Activated T-cell treated with anti-CD3 and anti-CD28 coated beads, Interleukin-2, amount 50 U/mL, for 24 hours (primary cell): Measurements from ENCODE around the gene HAP1.

Source experiments
- DNase-seq: peaks from one replicate; pipeline ENCODE4 v3.0.0-alpha.2; 2020
- H3K27ac Mint-ChIP-seq: 2 replicates; pipeline ENCODE4 v1.8.0; 2020; ENCODE audit warnings: mild to moderate bottlenecking, mixed read lengths
- H3K27me3 Mint-ChIP-seq: 2 replicates; pipeline ENCODE4 v1.8.0; 2020; ENCODE audit warnings: mixed read lengths
- H3K36me3 Mint-ChIP-seq: 2 replicates; pipeline ENCODE4 v1.8.0; 2020; ENCODE audit warnings: low read depth, mixed read lengths
- H3K4me1 Mint-ChIP-seq: 2 replicates; pipeline ENCODE4 v1.8.0; 2020; ENCODE audit warnings: low read depth, mixed read lengths
- H3K4me3 Mint-ChIP-seq: 2 replicates; pipeline ENCODE4 v1.8.0; 2020; ENCODE audit warnings: mild to moderate bottlenecking, moderate library complexity, mixed read lengths
- H3K9me3 Mint-ChIP-seq: 2 replicates; pipeline ENCODE4 v1.8.0; 2020; ENCODE audit warnings: mixed read lengths

The HAP1 gene

GRCh38 chr17:41741709-41742108 lies 7.3 kb upstream of the HAP1 start:
- Mint-ChIP-seq H3K4me1 (no peaks in the 10 kb centered on the region), H3K36me3 (no peaks in the 10 kb centered on the region), H3K4me3 (no peak overlapping the region), H3K27me3 (peaks cover 16% of the 10 kb centered on the region), H3K9me3 (no peaks in the 10 kb centered on the region), H3K27ac (no peak overlapping the region)
- DNase-seq = no peak

DNA sequence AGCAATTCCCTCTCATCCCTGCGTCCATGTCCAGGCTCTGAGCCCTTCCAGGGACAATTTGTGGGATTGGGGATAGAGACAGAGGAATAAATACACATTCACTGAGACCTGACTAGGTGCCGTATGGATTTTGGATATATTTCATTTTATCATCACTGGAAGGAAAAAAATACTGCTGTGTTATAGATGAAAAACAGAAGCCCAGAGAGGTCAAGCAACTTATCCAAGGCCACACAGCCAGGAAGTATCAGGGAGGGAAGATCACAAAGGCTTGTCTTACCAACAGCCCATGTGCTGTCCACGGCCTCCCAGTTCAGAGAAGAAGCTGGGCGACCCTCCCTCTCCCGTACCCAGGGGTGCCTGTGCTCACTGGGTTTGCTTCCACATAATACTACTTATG lies 6.1 kb upstream of the HAP1 start:
- Mint-ChIP-seq H3K27ac (no peak overlapping the region), H3K27me3 (peaks cover 25% of the 10 kb centered on the region), H3K9me3 (no peaks in the 10 kb centered on the region), H3K36me3 (no peaks in the 10 kb centered on the region), H3K4me3 (no peak overlapping the region), H3K4me1 (no peaks in the 10 kb centered on the region)
- no peak for DNase-seq

DNA sequence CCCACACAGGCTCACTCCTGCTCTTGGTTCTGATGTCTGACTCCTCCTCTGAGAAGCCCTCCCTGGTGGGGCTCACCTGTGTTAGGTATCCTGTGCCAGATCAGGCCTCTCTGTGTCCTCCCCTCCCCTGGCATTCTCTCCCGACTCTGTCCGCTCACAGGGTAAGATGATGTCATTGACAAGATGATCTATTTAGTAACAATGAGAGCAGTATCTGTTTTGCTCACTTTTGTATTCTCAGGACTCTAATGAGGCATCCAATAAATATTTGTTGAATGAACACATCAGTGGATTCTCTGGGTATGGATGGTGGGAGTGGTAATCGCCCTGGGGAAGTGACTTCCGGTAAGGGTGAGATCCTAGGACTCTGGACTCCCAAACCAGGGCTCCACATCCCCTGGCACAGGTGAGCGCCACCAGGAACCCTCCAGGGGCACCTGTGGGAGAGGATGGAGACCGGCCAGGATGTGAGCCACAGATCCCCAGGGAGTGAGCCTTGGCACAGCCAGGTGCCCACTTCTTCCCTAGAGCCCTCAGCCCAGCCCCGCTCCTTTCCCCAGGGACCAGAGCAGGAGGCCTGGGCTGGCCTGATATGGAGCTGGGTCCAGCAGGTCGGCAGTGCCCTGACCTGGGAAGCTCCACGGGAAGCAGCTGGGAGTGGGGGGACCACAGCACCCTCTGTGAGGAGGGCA lies 5.4 kb upstream of the HAP1 start:
- DNase-seq = no peak
- Mint-ChIP-seq H3K36me3 (no peaks in the 10 kb centered on the region), H3K9me3 (no peaks in the 10 kb centered on the region), H3K27ac (no peak overlapping the region), H3K27me3 (peaks cover 30% of the 10 kb centered on the region), H3K4me1 (peaks cover 3% of the 10 kb centered on the region), H3K4me3 (no peak overlapping the region)

DNA sequence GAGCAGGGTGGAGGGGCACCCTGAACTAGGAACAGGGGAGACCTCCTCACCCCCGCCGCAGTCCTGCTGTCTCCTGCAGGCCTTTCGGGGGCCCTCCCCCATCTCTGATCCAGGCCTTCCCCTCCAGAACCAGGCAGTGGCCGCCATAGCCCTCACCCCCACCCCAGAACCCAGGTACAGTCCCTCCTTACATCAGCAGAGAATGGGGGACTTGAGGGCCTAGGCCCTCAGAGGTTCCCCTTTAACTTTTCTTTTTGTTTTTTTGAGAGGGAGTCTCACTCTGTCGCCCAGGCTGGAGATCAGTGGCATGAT lies 4.3 kb upstream of the HAP1 start:
- Mint-ChIP-seq H3K27me3 (peaks cover 31% of the 10 kb centered on the region), H3K9me3 (no peaks in the 10 kb centered on the region), H3K27ac (no peak overlapping the region)

GRCh38 chr17:41738077-41738800 lies 3.8 kb upstream of the HAP1 start:
- no peaks in the 10 kb centered on the region for H3K9me3 Mint-ChIP-seq
- no peaks in the 10 kb centered on the region for H3K36me3 Mint-ChIP-seq
- no peak overlapping the region for H3K4me3 Mint-ChIP-seq
- H3K27ac Mint-ChIP-seq = no peak overlapping the region
- H3K27me3 Mint-ChIP-seq = peaks cover 35% of the 10 kb centered on the region
- peaks cover 6% of the 10 kb centered on the region for H3K4me1 Mint-ChIP-seq
- DNase-seq = peak; percentile 89

More for the DNA sequence above, 4.3 kb upstream of the HAP1 start:
- Mint-ChIP-seq H3K36me3 (no peaks in the 10 kb centered on the region), H3K4me1 (peaks cover 3% of the 10 kb centered on the region), H3K4me3 (no peak overlapping the region)
- no peak for DNase-seq

GRCh38 chr17:41737680-41738023 lies 3.2 kb upstream of the HAP1 start:
- H3K27ac Mint-ChIP-seq = no peak overlapping the region
- H3K9me3 Mint-ChIP-seq = no peaks in the 10 kb centered on the region
- H3K36me3 Mint-ChIP-seq = no peaks in the 10 kb centered on the region
- peak; percentile 36 for DNase-seq
- peaks cover 37% of the 10 kb centered on the region for H3K27me3 Mint-ChIP-seq
- H3K4me1 Mint-ChIP-seq = peaks cover 6% of the 10 kb centered on the region
- no peak overlapping the region for H3K4me3 Mint-ChIP-seq

DNA sequence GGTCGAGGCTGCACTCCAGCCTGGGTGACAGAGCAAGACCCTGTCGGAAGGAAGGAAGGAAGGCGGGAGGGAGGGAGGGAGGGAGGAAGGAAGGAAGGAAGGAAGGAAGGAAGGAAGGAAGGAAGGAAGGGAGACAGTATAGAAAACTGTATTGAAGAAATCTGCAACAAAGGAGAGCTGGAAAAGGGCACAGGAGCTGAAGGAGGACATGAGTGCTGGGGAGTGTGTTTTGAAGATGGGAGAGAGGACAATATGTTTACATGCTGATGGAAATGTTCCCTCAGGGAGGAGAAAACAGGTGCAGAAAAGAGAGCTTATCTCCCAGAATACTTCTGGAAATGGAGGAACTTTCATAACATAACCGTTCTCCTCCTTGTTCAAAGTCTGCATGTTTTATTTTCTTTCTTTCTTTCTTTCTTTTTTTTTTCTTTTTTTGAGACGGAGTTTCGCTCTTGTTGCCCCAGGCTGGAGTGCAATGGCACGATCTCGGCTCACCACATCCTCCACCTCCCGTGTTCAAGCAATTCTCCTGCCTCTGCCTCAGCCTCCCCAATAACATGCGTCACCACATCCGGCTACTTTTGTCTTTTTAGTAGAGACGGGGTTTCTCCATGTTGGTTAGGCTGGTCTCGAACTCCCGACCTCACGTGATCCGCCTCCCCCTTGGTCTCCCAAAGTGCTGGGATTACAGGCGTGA lies 2.7 kb upstream of the HAP1 start:
- H3K36me3 Mint-ChIP-seq = no peaks in the 10 kb centered on the region
- no peak for DNase-seq
- H3K4me3 Mint-ChIP-seq = no peak overlapping the region
- no peak overlapping the region for H3K27ac Mint-ChIP-seq
- peaks cover 6% of the 10 kb centered on the region for H3K4me1 Mint-ChIP-seq
- H3K27me3 Mint-ChIP-seq = peaks cover 42% of the 10 kb centered on the region
- no peaks in the 10 kb centered on the region for H3K9me3 Mint-ChIP-seq

GRCh38 chr17:41735744-41736143 lies 1.3 kb upstream of the HAP1 start:
- Mint-ChIP-seq H3K27ac (no peak overlapping the region), H3K4me3 (no peak overlapping the region), H3K27me3 (peaks cover 56% of the 10 kb centered on the region), H3K9me3 (no peaks in the 10 kb centered on the region), H3K36me3 (no peaks in the 10 kb centered on the region), H3K4me1 (peaks cover 6% of the 10 kb centered on the region)
- no peak for DNase-seq

DNA sequence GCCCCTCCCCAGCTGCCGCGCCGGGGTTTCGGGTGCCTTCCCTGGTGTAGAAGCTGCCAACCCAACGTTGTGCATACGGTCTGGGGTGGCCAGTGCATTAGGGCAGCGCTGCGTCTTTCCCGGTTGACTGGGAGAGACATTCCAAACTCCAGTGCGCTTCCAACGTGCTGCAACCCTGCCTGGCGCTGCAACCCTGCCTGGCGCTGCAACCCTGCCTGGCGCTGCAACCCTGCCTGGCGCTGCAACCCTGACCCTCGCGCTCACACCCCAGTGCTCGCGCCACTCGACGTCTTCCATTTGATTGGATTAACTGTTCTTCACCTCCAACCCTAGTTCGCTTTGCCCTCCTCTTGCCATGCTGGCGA lies 488 bp upstream of the HAP1 start:
- Mint-ChIP-seq H3K9me3 (no peaks in the 10 kb centered on the region), H3K36me3 (no peaks in the 10 kb centered on the region), H3K4me1 (peaks cover 6% of the 10 kb centered on the region), H3K27me3 (peaks cover 63% of the 10 kb centered on the region), H3K4me3 (peak overlapping the region; percentile 33), H3K27ac (no peak overlapping the region)
- DNase-seq = no peak

DNA sequence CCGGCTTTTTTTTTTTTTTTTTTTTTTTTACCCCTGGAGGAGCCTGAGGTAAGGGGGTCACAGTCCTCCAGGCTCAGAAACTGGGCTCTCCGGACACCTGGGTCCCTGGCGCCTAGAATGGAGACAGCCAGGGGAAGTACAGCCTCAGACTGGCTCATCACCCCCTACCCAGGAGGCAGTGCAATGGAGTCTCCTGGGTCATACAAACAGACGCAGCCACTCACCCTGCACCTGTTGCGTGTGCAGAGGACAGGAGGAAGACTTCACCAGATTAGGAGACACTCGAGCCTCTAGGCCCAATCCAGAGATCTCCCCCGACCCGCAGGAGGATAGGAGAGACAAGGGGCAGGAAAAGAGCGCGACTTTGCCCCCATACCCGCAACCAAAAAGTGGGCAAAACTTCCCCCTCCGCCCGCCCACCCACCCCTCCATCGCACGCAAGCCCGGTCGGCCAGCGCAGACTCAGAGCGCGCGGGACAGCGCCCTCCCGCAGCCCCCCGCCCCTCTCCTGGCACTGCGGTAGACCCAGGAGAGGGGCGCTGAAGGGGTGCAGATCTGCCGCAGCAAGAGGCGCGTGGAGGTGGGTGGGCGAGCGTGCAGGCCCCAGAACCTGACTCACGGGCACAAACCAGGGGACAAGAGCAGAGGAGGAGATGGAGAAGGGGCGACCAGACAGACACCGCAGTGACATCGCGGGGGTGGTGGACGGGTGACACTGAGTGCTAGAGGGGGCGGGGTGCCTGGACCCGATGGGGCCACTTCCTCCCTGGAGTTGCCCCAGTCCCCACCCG lies 900 bp downstream of the HAP1 start:
- Mint-ChIP-seq H3K36me3 (no peaks in the 10 kb centered on the region), H3K27ac (no peak overlapping the region), H3K4me1 (peaks cover 6% of the 10 kb centered on the region), H3K9me3 (no peaks in the 10 kb centered on the region), H3K4me3 (no peak overlapping the region), H3K27me3 (peaks cover 65% of the 10 kb centered on the region)
- no peak for DNase-seq

DNA sequence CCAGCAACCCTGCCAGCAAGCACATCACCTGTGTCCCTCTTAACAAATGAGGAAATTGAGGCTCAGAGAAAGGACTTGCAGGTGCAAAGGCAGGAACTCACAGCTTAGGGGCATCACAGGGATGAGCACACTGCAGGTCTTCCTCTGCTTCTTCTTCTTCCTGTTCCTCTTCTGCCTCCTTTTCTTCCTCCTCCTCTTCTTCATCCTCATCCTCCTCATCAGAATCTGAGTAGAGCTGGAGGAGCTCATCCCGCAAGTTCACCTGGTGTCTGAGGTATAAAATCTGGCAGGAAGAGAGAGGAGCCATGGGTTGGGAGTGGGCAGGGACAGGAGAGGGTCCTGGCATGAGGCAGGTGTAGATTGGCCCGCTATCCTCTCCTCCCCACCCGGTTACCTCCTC lies 2.6 kb downstream of the HAP1 start:
- H3K27me3 Mint-ChIP-seq = peaks cover 56% of the 10 kb centered on the region
- H3K4me1 Mint-ChIP-seq = peaks cover 6% of the 10 kb centered on the region
- no peak overlapping the region for H3K27ac Mint-ChIP-seq
- H3K36me3 Mint-ChIP-seq = no peaks in the 10 kb centered on the region
- no peaks in the 10 kb centered on the region for H3K9me3 Mint-ChIP-seq
- no peak for DNase-seq
- no peak overlapping the region for H3K4me3 Mint-ChIP-seq

DNA sequence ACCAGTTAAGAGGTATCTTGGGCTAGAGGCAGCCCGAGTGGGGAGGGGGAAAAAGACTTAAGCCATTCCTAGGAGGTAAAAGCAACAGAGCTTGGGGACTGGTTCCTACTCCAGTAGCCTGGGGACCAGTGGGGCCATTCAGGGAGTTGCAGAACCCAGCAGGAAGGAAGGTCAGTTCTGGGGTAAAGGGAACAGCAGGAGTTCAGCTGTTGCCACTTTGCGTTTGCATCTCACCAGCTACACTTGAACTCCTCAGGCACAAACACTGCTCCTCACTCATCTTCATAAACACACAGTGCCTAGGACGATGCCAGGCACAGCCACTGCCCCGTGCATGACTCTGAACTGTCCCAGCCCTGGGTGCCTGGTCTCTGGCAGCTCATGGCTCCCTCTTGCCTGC lies 4.0 kb downstream of the HAP1 start:
- no peak for DNase-seq
- H3K27me3 Mint-ChIP-seq = peaks cover 43% of the 10 kb centered on the region

GRCh38 chr17:41728056-41728455 lies 6.4 kb downstream of the HAP1 start:
- Mint-ChIP-seq H3K27ac (no peak overlapping the region), H3K36me3 (no peaks in the 10 kb centered on the region), H3K27me3 (peaks cover 40% of the 10 kb centered on the region), H3K4me1 (no peaks in the 10 kb centered on the region), H3K4me3 (no peak overlapping the region), H3K9me3 (no peaks in the 10 kb centered on the region)
- no peak for DNase-seq

More for the DNA sequence above, 4.0 kb downstream of the HAP1 start:
- Mint-ChIP-seq H3K36me3 (no peaks in the 10 kb centered on the region), H3K27ac (no peak overlapping the region), H3K4me1 (peaks cover 6% of the 10 kb centered on the region), H3K4me3 (no peak overlapping the region), H3K9me3 (no peaks in the 10 kb centered on the region)

DNA sequence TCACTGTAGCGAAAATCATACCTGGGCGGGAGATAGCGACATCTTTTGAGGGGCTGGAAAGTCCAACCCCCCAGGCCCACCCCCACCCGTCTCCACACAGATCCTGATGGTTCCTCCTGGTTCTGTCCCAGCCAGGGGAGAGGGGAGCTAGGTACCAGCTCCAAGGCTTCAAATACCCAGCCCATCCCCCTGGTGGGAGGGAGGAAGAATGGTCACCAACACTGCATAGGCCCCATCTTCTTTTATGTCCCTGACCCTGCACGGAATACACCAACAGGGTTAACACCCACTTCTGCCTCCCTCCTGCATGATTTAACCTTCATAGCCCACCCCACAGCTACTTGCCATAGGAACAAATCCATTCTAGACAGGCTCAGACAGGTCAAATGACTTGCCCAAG lies 9.3 kb downstream of the HAP1 start:
- no peak for DNase-seq
- Mint-ChIP-seq H3K4me3 (no peak overlapping the region), H3K36me3 (no peaks in the 10 kb centered on the region), H3K4me1 (no peaks in the 10 kb centered on the region), H3K27me3 (peaks cover 20% of the 10 kb centered on the region), H3K9me3 (no peaks in the 10 kb centered on the region), H3K27ac (no peak overlapping the region)
